GM21576 (cell line): ENCODE data around the gene OVCA2.

Source experiments
- ATAC-seq: cut with Tn5 transposase; IDR thresholded peaks from one replicate; pipeline ENCODE4 v1.9.1; 2021; ENCODE audit warnings: mild to moderate bottlenecking, moderate library complexity; ENCODE audit not compliant: unreplicated experiment

The OVCA2 gene

GRCh38 chr17:2030779-2031163 is 11.1 kb upstream of the OVCA2 start:
- no peak for ATAC-seq

GRCh38 chr17:2033153-2033552 is 8.7 kb upstream of the OVCA2 start:
- ATAC-seq = no peak

- no peak for ATAC-seq
These were observed 7.7 kb upstream of the OVCA2 start for GRCh38 chr17:2034157-2034556.

GRCh38 chr17:2034806-2035540 is 6.8 kb upstream of the OVCA2 start:
- no peak for ATAC-seq

GRCh38 chr17:2035541-2036488 is 6.0 kb upstream of the OVCA2 start:
- ATAC-seq = no peak

GRCh38 chr17:2037155-2037554 is 4.7 kb upstream of the OVCA2 start:
- ATAC-seq = no peak

- no peak for ATAC-seq
These were observed 1.5 kb upstream of the OVCA2 start for GRCh38 chr17:2040219-2040827.

- ATAC-seq = no peak
These were observed 771 bp upstream of the OVCA2 start for GRCh38 chr17:2040942-2041560.

GRCh38 chr17:2042390-2042847 is 597 bp downstream of the OVCA2 start:
- ATAC-seq = no peak

GRCh38 chr17:2042933-2043332 is 1.1 kb downstream of the OVCA2 start:
- ATAC-seq = no peak

GRCh38 chr17:2043785-2044184 is 2.0 kb downstream of the OVCA2 start:
- ATAC-seq = no peak

GRCh38 chr17:2044263-2044894 is 2.6 kb downstream of the OVCA2 start:
- no peak for ATAC-seq

- ATAC-seq = no peak
These were observed 5.8 kb downstream of the OVCA2 start for GRCh38 chr17:2047590-2047989.

- no peak for ATAC-seq
These were observed 7.0 kb downstream of the OVCA2 start for GRCh38 chr17:2048805-2049204.

- peak; percentile 36 for ATAC-seq
These were observed 7.8 kb downstream of the OVCA2 start for GRCh38 chr17:2049333-2050299.

GRCh38 chr17:2050300-2051060 is 8.7 kb downstream of the OVCA2 start:
- no peak for ATAC-seq

GRCh38 chr17:2051061-2051932 is 9.5 kb downstream of the OVCA2 start:
- no peak for ATAC-seq
